ENCODE measurements around the gene TRAPPC10. TPM values are rescaled to one million over a fixed set of nuclear protein-coding genes. Genes with fewer than 3 reads are reported as not detected.

Gene TRAPPC10
- total RNA-seq, 1 experiment from 2014 or later, result 32.9 TPM

- H3K4me2 ChIP-seq (ENCODE audit: insufficient read depth, insufficient read length, low read length), result no peak overlapping the region
- H3K23ac ChIP-seq (ENCODE audit: insufficient read length, low read depth, low read length), result no peak overlapping the region
- no peak overlapping the region for H3K9ac ChIP-seq (ENCODE audit: extremely low read depth, insufficient read length, low read length)
- no peaks in the 10 kb centered on the region for H3K4me1 Mint-ChIP-seq
- no peaks in the 10 kb centered on the region for H3K9me3 Mint-ChIP-seq
- no peak overlapping the region for H2BK15ac ChIP-seq (ENCODE audit: low read depth, low read length)
- H4K8ac ChIP-seq (replicated peaks; ENCODE audit: insufficient read length, low read depth, low read length), result no peak overlapping the region
- H3K4ac ChIP-seq (ENCODE audit: low read depth, low read length), result no peak overlapping the region
- H3K14ac ChIP-seq (ENCODE audit: insufficient read depth, low read length), result no peak overlapping the region
- no peaks in the 10 kb centered on the region for H3K23me2 ChIP-seq (ENCODE audit: insufficient read length, low read depth, low read length, poor library complexity, severe bottlenecking)
- H3K4me3 Mint-ChIP-seq, result no peak overlapping the region
- H3K27ac Mint-ChIP-seq, result no peak overlapping the region
- H2BK12ac ChIP-seq (ENCODE audit: insufficient read length, low read depth, low read length), result no peak overlapping the region
- H4K91ac ChIP-seq (ENCODE audit: insufficient read length, low read depth, low read length), result no peak overlapping the region
- no peak overlapping the region for H2AFZ ChIP-seq (ENCODE audit: low read length)
- H3K79me1 ChIP-seq (ENCODE audit: insufficient read depth, low read depth, low read length, poor library complexity, severe bottlenecking), result no peaks in the 10 kb centered on the region
- no peaks in the 10 kb centered on the region; the same call in 1 of the 2 replicates for H3K27me3 Mint-ChIP-seq (ENCODE audit: low read depth)
- no peak overlapping the region for H3K18ac ChIP-seq (ENCODE audit: insufficient read length, low read depth, low read length)
- no peak overlapping the region for H3K56ac ChIP-seq (ENCODE audit: insufficient read length, low read depth, low read length)
- no peaks in the 10 kb centered on the region for H3K27me3 ChIP-seq (ENCODE audit: insufficient read depth, low read length)
- no peak for DNase-seq
- no peak overlapping the region for H3T11ph ChIP-seq (ENCODE audit: low read length)
- TF ChIP-seq CTCF (conservative IDR thresholded peaks at IDR 0.05), result no peak
- no peaks in the 10 kb centered on the region for H3K4me1 ChIP-seq (ENCODE audit: insufficient read depth, low read length)
- no peak overlapping the region for H3K27ac ChIP-seq (ENCODE audit: insufficient read length, low read depth, low read length)
- no peaks in the 10 kb centered on the region for H3K9me3 ChIP-seq (ENCODE audit: control insufficient read depth, low read depth, low read length)
- H3K36me3 Mint-ChIP-seq (ENCODE audit: insufficient read depth in 1 of 3, low read depth in 3 of 3), result no peaks in the 10 kb centered on the region
- H2AK5ac ChIP-seq (ENCODE audit: insufficient read length, low read length), result no peak overlapping the region
- H2BK120ac ChIP-seq (ENCODE audit: low read depth, low read length, poor library complexity, severe bottlenecking), result no peak overlapping the region
- H2BK20ac ChIP-seq (ENCODE audit: low read depth, low read length, poor library complexity, severe bottlenecking), result no peak overlapping the region
- no CpG with 5 or more reads among the region's 18 CpGs for WGBS (ENCODE audit: extremely low coverage, insufficient read length, low lambda C conversion rate)
- H4K20me1 ChIP-seq (ENCODE audit: control insufficient read depth, insufficient read depth, insufficient read length), result no peaks in the 10 kb centered on the region
- H3K79me2 ChIP-seq (ENCODE audit: insufficient read depth, low read length), result no peaks in the 10 kb centered on the region
- H2BK5ac ChIP-seq (ENCODE audit: insufficient read length, low read length), result no peak overlapping the region
- H4K5ac ChIP-seq (ENCODE audit: insufficient read length, low read depth, low read length), result no peak overlapping the region
These were observed 16.5 kb upstream of the TRAPPC10 start for GRCh38 chr21:43995521-43996105.

All from H9 (cell line).